Astrocyte (in vitro differentiated cells and primary cell): ENCODE results near the gene NGDN. TPM values are rescaled to one million over a fixed set of nuclear protein-coding genes. Genes with fewer than 3 reads are reported as not detected.

Experiments
- DNase-seq: peaks from one replicate; pipeline ENCODE4 v3.0.0-alpha.2; 2010; ENCODE audit warnings: low read depth
- FAIRE-seq: peaks from 2 replicates; lab custom pipeline; 2011; peaks lifted over from hg19 to GRCh38; lab: Jason Lieb, UNC
- H2AFZ ChIP-seq: 2 replicates; pipeline ENCODE4 v1.6.0; 2012; ENCODE audit warnings: low read depth, low read length, inconsistent platforms
- H3K27ac ChIP-seq: 2 replicates; pipeline ENCODE4 v1.5.1; 2011; ENCODE audit warnings: low read depth, low read length, inconsistent platforms
- H3K27me3 ChIP-seq: 2 replicates; pipeline ENCODE4 v1.6.0; 2011; ENCODE audit warnings: low read length, inconsistent platforms; ENCODE audit not compliant: insufficient read depth
- H3K36me3 ChIP-seq: 2 replicates; pipeline ENCODE4 v1.5.1; 2011; ENCODE audit warnings: low read length, inconsistent platforms; ENCODE audit not compliant: insufficient read depth
- H3K4me1 ChIP-seq: 2 replicates; pipeline ENCODE4 v1.5.1; 2011; ENCODE audit warnings: low read length, inconsistent platforms; ENCODE audit not compliant: insufficient read depth
- H3K4me2 ChIP-seq: 2 replicates; pipeline ENCODE4 v1.6.0; 2012; ENCODE audit warnings: low read length, inconsistent platforms
- H3K4me3 ChIP-seq: 2 replicates; pipeline ENCODE4 v1.5.1; 2011; ENCODE audit warnings: low read depth, mild to moderate bottlenecking, low read length, inconsistent platforms; ENCODE audit not compliant: insufficient read depth
- H3K79me2 ChIP-seq: 2 replicates; pipeline ENCODE4 v1.6.0; 2012; ENCODE audit warnings: mild to moderate bottlenecking, low read length, inconsistent platforms; ENCODE audit not compliant: insufficient read depth
- H3K9ac ChIP-seq: 2 replicates; pipeline ENCODE4 v1.6.0; 2012; ENCODE audit warnings: mild to moderate bottlenecking, low read length, inconsistent platforms
- H3K9me3 ChIP-seq: 2 replicates; pipeline ENCODE4 v1.5.1; 2012; ENCODE audit warnings: low read depth, mild to moderate bottlenecking, low read length, inconsistent platforms; ENCODE audit not compliant: insufficient read depth
- H4K20me1 ChIP-seq: 2 replicates; pipeline ENCODE4 v1.6.0; 2012; ENCODE audit warnings: low read length, inconsistent platforms; ENCODE audit not compliant: insufficient read depth
- H3K27ac Mint-ChIP-seq: one replicate; pipeline ENCODE4 v1.8.0; 2021; ENCODE audit warnings: mild to moderate bottlenecking, mixed read lengths; ENCODE audit not compliant: unreplicated experiment
- H3K27me3 Mint-ChIP-seq: one replicate; pipeline ENCODE4 v1.8.0; 2021; ENCODE audit warnings: low read depth, mixed read lengths; ENCODE audit not compliant: unreplicated experiment
- H3K36me3 Mint-ChIP-seq: one replicate; pipeline ENCODE4 v1.8.0; 2021; ENCODE audit warnings: low read depth, mixed read lengths; ENCODE audit not compliant: unreplicated experiment
- H3K4me1 Mint-ChIP-seq: one replicate; pipeline ENCODE4 v1.8.0; 2021; ENCODE audit warnings: low read depth, mixed read lengths; ENCODE audit not compliant: unreplicated experiment
- H3K4me3 Mint-ChIP-seq: one replicate; pipeline ENCODE4 v1.8.0; 2021; ENCODE audit warnings: mild to moderate bottlenecking, moderate library complexity, mixed read lengths; ENCODE audit not compliant: unreplicated experiment
- H3K9me3 Mint-ChIP-seq: one replicate; pipeline ENCODE4 v1.8.0; 2021; ENCODE audit warnings: mild to moderate bottlenecking, mixed read lengths; ENCODE audit not compliant: unreplicated experiment
- CTCF ChIP-seq: IDR thresholded peaks from 2 replicates; pipeline ENCODE4 v1.5.1; 2011; ENCODE audit warnings: low read depth, mild to moderate bottlenecking, inconsistent platforms, low read length, moderate library complexity; ENCODE audit not compliant: insufficient read depth
- EZH2 ChIP-seq: IDR thresholded peaks from 2 replicates; pipeline ENCODE4 v1.6.1; 2012; ENCODE audit warnings: mild to moderate bottlenecking, low read length, inconsistent platforms; ENCODE audit not compliant: insufficient read depth
- total RNA-seq: library from RNA; stranded (reverse); gene quantifications from 2 replicates; pipeline ENCODE4 v1.2.1, GENCODE V29; 2021

NGDN gene
- total RNA-seq, 1 donor from 2014 or later: 28.6 TPM

- H3K27ac ChIP-seq: no peak overlapping the region
- no peak for DNase-seq
- peaks cover 8% of the 10 kb centered on the region for H3K36me3 ChIP-seq
- H3K27me3 ChIP-seq: no peaks in the 10 kb centered on the region
- no peak overlapping the region for H2AFZ ChIP-seq
- Mint-ChIP-seq H3K36me3 (peaks cover 4% of the 10 kb centered on the region), H3K27ac (no peak overlapping the region), H3K27me3 (no peaks in the 10 kb centered on the region), H3K4me3 (no peak overlapping the region), H3K9me3 (no peaks in the 10 kb centered on the region), H3K4me1 (peaks cover 7% of the 10 kb centered on the region)
- FAIRE-seq: no peak
- H3K4me1 ChIP-seq: no peaks in the 10 kb centered on the region
- H3K9ac ChIP-seq: no peak overlapping the region
- H3K4me3 ChIP-seq: no peak overlapping the region
- H3K4me2 ChIP-seq: no peak overlapping the region
- H4K20me1 ChIP-seq: peaks cover 26% of the 10 kb centered on the region
- TF ChIP-seq EZH2: no peak
- TF ChIP-seq CTCF: no peak
- H3K79me2 ChIP-seq: no peaks in the 10 kb centered on the region
- no peaks in the 10 kb centered on the region for H3K9me3 ChIP-seq
Observed at GRCh38 chr14:23485326-23485725, 15.8 kb downstream of the NGDN start.

GRCh38 chr14:23486036-23486435, 16.5 kb downstream of the NGDN start:
- Mint-ChIP-seq H3K4me1 (peaks cover 7% of the 10 kb centered on the region), H3K36me3 (peaks cover 4% of the 10 kb centered on the region), H3K9me3 (no peaks in the 10 kb centered on the region), H3K4me3 (no peak overlapping the region), H3K27me3 (no peaks in the 10 kb centered on the region), H3K27ac (no peak overlapping the region)
- no peak overlapping the region for H3K4me3 ChIP-seq
- no peak overlapping the region for H3K4me2 ChIP-seq
- no peaks in the 10 kb centered on the region for H3K9me3 ChIP-seq
- H3K79me2 ChIP-seq: no peaks in the 10 kb centered on the region
- DNase-seq (no peak), FAIRE-seq (no peak)
- H3K27ac ChIP-seq: no peak overlapping the region
- TF ChIP-seq CTCF (no peak), EZH2 (no peak)
- H3K4me1 ChIP-seq: no peaks in the 10 kb centered on the region
- H4K20me1 ChIP-seq: peaks cover 25% of the 10 kb centered on the region
- H3K36me3 ChIP-seq: peaks cover 8% of the 10 kb centered on the region
- H3K9ac ChIP-seq: no peak overlapping the region
- no peak overlapping the region for H2AFZ ChIP-seq
- no peaks in the 10 kb centered on the region for H3K27me3 ChIP-seq

- TF ChIP-seq EZH2: no peak
- no peak for TF ChIP-seq CTCF
- Histone ChIP-seq H2AFZ (no peak overlapping the region), H3K4me3 (no peak overlapping the region), H3K27ac (no peak overlapping the region), H3K79me2 (no peaks in the 10 kb centered on the region), H3K9ac (no peak overlapping the region), H3K4me1 (no peaks in the 10 kb centered on the region), H3K36me3 (peaks cover 8% of the 10 kb centered on the region), H4K20me1 (peaks cover 14% of the 10 kb centered on the region), H3K9me3 (no peaks in the 10 kb centered on the region), H3K27me3 (no peaks in the 10 kb centered on the region), H3K4me2 (no peak overlapping the region)
- Mint-ChIP-seq H3K36me3 (peaks cover 4% of the 10 kb centered on the region), H3K4me3 (no peak overlapping the region), H3K27ac (no peak overlapping the region), H3K4me1 (peaks cover 3% of the 10 kb centered on the region), H3K27me3 (no peaks in the 10 kb centered on the region), H3K9me3 (no peaks in the 10 kb centered on the region)
- no peak for DNase-seq
- FAIRE-seq: no peak
Observed at GRCh38 chr14:23487216-23487615, 17.7 kb downstream of the NGDN start.
